Measurements from ENCODE around the gene ATP6AP2.
"Not testable (repeated sequence)": the region's sequence is repeated elsewhere in the genome, so short reads cannot be mapped to it uniquely, and the experiment has no call there.

ATP6AP2 gene

GRCh38 chrX:40576291-40576690, 4.5 kb upstream of the ATP6AP2 start:
- DNase-seq, result no peak

- no peak for DNase-seq
Observed at GRCh38 chrX:40578039-40578695, 2.6 kb upstream of the ATP6AP2 start.

DNA sequence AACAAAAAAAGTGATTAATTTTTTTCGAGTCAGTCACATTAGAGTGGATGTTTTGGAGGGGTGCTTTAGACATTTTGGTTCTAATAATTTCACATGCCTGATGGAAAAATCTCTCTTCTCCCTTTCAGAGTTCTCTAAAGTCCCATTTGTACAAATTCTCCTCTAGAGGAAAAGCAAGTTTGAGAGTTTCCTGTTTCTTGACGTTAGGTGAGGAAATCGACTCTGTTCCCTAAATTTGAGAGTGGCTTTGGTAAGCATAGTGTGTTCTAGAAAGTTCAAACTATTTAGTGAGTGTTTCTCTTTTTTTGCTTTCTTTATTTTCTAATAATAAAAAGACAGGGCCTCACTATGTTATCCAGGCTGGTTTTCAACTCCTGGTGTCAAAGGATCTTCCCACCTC, 1.6 kb upstream of the ATP6AP2 start:
- no peak for DNase-seq

DNA sequence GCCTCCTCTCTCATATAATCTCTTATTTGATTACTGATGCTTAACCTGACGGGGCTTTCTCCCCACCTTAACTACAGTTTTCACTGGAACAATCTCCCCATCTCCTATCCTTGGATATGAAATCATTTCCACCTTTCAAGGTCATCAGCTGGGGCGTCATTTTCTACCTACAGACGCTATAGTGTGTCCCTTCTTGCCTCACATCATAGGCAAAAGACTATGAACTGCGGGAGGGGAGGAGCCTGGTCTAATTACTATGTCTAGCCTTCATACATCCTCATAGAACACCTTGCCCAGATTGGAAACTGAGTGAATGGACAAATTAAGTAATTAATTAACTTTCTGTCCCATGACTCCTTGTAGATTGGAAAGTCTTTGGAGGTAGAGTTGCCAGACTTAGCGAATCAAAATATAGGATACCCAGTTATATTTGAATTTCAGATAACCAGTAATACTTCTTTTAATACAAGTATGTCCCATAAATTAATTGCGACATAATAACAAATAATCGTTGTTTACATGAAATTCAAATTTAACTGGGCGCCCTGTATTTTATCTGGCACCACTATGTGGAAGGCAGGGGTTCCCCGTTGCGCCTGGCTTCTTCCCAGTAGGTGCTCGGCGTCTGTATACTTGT, 752 bp upstream of the ATP6AP2 start:
- no peak for DNase-seq

DNA sequence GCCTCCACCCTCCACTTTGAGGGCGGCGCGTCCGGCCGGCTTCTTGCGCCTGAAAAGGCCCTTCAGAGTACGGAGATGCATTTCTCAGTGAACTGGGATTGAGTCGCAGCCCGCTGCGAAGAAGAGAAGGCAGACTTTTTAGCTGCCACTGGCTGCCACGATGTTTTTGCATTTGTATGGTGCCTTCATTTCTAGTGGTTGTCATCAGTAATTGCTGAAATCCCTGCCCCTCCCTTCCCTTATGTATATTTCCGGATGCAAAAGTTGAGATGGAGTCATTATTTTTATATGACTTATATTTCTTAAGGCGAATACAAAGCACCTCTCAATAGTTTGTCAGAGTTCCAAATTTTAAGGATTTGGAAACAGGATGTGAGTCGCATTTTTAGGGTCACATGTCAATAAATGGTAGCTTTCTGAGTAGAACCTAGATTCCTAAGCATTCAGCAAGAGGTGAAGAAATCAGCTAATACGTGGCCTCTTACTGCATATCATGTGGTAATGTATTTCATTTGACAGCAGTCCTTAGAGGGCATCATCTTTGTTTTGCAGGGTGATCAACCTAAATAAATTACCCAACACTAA, 658 bp downstream of the ATP6AP2 start:
- DNase-seq, result no peak

GRCh38 chrX:40582178-40582577, 1.4 kb downstream of the ATP6AP2 start:
- DNase-seq, result not testable (repeated sequence)

DNA sequence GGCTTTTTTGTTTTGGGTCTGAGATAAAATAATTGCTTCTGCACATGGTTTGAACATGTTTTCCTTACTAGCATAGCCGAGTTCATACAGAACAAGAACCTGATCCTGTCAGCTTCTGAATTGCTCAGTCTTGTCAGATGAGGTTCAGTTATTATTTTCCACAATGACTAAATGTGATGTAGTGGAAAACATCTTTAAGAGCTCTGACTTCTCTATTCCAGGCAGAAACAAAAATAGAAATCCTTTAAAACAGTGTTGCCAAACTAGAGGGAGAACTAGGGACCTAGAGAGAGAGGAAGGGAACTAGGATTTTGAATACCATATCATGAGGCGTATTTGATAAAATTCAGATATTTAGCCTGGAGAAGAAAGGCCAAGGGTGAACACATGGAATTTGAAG, 2.0 kb downstream of the ATP6AP2 start:
- DNase-seq, result no peak

DNA sequence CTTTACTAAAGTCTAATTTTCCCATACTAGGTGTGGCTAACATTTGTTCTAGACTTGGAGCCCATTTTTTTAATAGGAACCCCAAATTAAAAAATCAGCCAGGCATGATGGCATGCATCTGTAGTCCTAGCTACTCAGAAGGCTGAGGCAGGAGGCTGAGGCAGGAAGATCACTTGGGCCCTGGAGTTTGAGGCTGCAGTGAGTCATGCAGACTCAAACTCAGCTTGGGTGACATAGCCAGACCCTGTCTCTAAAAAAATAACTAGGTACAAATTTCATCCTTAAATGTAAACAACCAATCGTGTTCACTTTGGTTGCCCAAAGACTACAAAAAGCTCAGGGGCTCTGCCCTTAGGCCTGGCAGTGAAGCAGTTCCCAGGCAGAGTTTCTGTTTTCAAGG, 6.9 kb downstream of the ATP6AP2 start:
- DNase-seq, result not testable (repeated sequence)

GRCh38 chrX:40589616-40590321, 9.0 kb downstream of the ATP6AP2 start:
- not testable (repeated sequence) for DNase-seq

DNA sequence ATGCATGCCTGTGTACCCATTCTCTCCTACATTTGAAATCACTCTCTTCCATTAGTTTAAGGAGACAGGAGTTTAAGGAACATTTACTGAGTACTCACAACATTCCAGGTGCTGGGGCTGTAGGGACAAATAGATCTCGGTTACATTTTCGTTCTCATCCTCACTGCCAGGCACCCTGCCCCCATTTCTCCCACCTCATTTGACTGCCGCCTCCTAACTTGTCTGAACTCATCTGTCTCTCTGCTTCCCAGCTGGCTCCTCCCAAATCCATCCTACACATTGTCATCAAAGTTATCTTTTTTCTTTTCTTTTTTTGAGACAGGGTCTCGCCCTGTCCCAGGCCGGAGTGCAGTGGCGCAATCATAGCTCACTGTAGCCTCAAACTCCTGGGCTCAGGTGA, 22.7 kb downstream of the ATP6AP2 start:
- DNase-seq, result no peak

- DNase-seq, result no peak
Observed at GRCh38 chrX:40607381-40607780, 26.6 kb downstream of the ATP6AP2 start.

GRCh38 chrX:40612511-40612910, 31.7 kb downstream of the ATP6AP2 start:
- no peak for DNase-seq

DNA sequence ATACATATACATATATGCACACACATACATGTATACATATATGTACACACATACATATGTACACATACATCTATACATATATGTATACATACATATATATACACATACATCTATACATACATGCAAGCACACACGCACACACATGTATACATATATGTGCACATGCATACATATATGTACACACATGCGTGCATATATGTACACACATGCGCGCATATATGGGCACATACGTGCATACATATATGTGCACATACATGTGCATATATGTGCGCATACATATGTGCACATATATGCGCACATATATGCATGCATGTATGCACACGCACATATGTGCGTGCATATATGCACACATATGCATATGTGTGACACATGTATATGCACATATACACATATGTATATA, 35.2 kb downstream of the ATP6AP2 start:
- DNase-seq, result no peak

- DNase-seq, result no peak
Observed at GRCh38 chrX:40617566-40617965, 36.8 kb downstream of the ATP6AP2 start.

DNA sequence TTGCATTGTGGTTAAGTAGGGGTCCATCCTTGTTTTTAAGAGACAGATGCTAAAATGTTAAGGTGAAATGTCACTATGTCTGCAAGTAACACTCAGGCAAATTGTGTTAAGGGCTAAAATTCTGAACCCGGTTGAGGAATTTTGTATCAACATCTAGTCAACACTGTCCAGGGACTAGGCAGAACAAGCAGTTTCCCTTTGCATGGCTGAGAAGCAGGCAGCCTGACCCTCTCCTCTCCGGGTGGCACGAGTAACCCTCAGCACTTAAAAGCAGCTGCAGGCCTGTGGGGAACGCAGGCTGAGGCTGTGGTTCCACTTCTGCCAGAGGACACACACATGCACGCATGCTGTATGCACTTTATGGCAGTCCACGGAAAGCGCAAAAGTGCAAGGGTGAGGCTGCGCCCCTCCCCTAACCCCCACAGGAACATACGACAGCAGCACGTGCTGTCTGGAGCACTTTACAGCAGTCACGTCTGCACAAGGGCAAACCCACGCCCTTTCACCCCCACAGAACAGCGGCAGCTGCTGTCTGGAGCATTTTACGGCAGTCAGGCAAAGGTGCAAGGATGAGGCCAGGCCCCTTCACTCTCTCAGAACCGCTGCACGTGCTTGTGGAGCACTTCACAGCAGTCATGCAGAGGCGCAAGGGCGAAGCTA, 41.8 kb downstream of the ATP6AP2 start:
- DNase-seq, result no peak

GRCh38 chrX:40623139-40623536, 42.4 kb downstream of the ATP6AP2 start, which contains the start of gene MPC1L:
TSS of gene MPC1L (plus strand) at chrX:40623428. CDS start at chrX:40623566, 138 bp downstream.
- DNase-seq, result no peak

GRCh38 chrX:40623665-40624064, 42.9 kb downstream of the ATP6AP2 start:
- DNase-seq, result no peak

- DNase-seq, result no peak
Observed at GRCh38 chrX:40625294-40625693, 44.5 kb downstream of the ATP6AP2 start.

GRCh38 chrX:40628506-40628905, 47.7 kb downstream of the ATP6AP2 start:
- no peak for DNase-seq

- DNase-seq, result no peak
Observed at GRCh38 chrX:40632199-40632598, 51.4 kb downstream of the ATP6AP2 start.

GRCh38 chrX:40637687-40638086, 56.9 kb downstream of the ATP6AP2 start:
- no peak for DNase-seq

- no peak for DNase-seq
Observed at GRCh38 chrX:40644176-40644575, 63.4 kb downstream of the ATP6AP2 start.

- peak; percentile 6 for DNase-seq
Observed at GRCh38 chrX:40644821-40645358, 64.1 kb downstream of the ATP6AP2 start.

Data from effector CD8-positive, alpha-beta T cell (primary cell).